GM21367 (cell line): ENCODE results near the gene PI4K2B.
"Not testable (repeated sequence)": the region's sequence is repeated elsewhere in the genome, so short reads cannot be mapped to it uniquely, and the experiment has no call there.

ENCODE experiments used
- ATAC-seq: cut with Tn5 transposase; IDR thresholded peaks from one replicate; pipeline ENCODE4 v1.9.1; 2021; ENCODE audit not compliant: unreplicated experiment

Gene PI4K2B

DNA sequence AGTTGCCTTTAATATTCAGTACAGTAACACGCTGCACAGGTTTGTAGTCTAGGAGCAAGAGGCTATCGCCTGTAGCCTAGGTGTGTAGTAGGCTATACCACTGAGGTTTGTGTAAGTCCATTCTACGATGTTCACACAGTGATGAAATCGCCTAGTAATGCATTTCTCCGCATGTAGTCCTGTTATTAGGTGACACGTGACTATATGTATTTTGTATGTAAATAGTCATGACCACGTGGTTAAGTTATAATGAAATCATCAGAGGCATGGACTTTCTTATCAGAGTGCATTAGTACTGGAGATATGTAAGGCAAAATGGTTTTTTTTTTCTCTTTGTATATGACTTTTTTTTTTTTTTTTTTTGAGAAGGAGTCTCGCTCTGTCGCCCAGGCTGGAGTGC lies 68.8 kb downstream of the PI4K2B start:
- ATAC-seq: no peak

DNA sequence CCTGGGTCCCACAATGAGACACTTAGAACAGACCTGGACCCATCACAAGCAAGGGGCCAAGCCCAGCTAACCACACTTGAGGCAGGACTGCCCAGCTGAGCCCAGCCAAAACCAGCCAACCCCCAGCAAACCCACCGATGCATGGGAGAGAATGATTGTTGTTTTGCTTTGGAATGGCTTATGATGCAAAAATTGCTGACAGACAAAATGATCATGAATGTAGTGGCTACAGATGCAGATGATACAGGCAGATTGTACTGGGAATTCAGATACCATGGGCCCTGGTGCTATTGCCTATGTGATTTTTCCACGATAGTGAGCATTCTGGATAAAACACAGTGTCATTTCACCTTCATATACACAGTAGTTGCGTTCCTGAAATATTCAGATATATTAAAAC lies 69.7 kb downstream of the PI4K2B start:
- no peak for ATAC-seq

DNA sequence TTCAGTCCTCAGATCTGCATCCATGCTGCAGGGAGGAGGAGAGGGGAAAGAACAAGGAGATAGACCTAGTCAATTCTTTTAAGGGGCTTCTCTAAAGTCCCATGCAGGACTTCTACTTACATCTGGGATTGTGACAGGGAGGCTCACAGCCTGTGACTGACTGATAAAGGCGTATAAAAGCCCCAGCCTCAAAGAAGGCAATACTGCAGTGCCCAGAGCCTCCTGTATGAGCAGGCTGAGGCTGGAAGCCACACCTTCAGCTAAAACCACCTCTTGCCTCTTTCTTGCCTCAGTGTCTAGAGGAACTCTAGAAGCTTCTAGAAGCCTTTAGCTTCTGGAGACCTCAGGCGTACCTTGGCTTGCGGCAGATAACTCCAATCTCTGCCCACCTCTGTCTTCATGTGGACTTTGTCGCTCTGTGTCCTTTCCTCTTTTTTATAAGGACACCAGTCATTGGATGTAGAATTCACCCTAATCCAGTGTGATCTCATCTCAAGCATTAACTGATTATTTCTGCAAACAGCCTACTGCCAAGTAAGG lies 72.8 kb downstream of the PI4K2B start:
- ATAC-seq: no peak

DNA sequence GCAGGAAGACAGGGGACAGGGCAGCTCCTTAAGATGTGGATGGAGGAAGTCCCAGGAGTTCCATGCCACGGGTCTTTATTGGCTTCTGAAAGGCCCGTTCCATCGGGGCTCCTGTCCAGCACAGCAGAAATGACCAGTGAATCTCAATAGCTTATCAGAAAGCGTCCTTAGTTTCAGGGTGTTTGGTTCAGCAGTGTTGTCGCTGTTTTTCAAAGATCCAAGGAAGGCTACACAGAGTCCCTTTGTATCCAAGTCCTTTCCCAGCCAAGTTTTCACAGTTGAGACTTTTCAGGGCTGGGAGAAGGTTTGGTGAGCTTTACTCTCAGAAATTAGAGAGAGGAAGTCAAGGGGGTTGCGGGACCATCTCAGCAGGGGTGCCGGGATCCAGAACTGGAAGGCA lies 73.8 kb downstream of the PI4K2B start:
- no peak for ATAC-seq

DNA sequence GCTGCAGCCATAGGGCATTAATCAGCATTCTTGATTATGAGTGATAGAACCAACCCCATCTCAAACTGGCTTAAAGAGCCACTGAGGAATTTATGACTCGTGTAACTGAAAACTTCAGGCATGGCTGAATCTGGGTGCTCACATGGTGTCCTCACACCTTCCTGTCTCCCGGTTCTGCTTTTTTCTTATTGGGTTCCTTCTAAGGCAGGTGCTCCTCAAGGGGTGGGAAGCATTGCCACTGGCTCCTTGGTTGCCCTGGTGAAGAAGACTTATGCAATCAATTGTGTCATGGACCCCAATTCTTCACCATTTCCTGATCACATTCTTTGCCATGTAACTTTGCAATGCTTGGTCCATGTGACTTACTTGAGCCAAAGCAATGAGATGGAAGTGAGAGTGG lies 74.5 kb downstream of the PI4K2B start:
- ATAC-seq: no peak

DNA sequence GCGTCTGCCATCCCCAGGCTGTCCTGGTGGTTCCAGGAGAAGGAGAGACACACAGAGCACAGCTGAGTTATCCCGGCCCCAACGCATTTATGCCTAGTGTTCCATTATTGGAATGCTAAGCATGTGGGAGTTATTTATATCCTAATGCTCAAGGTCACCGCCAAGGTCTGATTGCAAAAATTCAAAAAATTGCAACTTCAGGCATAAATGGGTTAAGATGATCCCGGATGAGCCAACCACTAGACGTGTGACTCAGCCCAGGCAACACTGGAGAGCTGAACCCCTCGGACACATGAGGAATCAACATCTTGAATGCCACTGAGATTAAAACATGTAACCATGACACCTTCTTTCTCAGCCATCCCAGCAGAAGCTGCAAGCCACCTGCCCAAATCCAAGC lies 74.9 kb downstream of the PI4K2B start:
- ATAC-seq: no peak

DNA sequence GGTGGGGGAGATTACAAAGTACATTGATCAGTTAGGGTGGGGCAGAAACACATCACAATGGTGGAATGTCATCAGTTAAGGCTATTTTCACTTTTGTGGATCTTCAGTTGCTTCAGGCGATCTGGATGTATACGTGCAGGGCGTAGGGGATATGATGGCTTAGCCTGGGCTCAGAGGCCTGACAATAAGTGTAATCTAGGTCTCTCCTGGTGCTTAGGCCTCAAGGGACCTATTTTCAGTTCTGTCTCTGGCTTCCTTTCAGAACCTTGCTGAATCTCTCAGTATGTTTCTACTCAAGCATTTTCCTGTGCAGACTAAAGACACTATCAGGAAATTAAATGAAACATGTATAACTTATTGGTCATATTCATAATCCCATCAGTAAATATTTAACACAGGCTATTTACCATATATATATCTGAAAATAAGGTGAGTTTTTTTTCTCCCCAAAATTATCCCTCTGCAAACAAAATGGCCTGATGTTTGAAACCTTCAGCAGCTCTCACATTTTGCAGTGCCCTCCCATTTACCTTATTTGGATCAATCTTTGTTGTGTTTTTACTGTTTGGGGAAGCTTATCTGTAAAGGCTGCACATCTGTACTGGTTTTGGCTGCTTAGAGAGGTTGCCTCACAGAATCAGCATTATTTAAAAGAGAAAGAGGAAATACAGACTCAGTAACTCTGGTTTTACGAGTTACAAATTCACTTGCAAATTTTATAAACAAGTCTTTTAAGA lies 76.4 kb downstream of the PI4K2B start:
- ATAC-seq: peak; percentile 48

DNA sequence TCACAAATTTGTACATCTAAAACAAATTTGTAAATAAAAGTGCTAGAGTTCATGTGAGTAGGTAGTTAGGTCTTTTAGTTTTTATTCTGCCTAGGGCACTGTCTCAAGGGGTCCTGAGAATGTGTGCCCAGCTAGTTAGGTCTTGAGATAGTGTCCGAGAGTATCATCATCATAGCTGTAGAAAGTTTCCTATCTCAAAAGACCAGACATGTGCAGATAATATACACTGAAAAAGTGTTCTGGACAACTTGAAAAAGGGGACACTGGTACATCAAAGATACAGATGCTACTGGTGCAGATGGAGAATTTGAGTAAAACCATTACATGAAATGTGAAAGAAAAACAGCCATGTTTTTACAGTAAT lies 77.0 kb downstream of the PI4K2B start:
- ATAC-seq: no peak

DNA sequence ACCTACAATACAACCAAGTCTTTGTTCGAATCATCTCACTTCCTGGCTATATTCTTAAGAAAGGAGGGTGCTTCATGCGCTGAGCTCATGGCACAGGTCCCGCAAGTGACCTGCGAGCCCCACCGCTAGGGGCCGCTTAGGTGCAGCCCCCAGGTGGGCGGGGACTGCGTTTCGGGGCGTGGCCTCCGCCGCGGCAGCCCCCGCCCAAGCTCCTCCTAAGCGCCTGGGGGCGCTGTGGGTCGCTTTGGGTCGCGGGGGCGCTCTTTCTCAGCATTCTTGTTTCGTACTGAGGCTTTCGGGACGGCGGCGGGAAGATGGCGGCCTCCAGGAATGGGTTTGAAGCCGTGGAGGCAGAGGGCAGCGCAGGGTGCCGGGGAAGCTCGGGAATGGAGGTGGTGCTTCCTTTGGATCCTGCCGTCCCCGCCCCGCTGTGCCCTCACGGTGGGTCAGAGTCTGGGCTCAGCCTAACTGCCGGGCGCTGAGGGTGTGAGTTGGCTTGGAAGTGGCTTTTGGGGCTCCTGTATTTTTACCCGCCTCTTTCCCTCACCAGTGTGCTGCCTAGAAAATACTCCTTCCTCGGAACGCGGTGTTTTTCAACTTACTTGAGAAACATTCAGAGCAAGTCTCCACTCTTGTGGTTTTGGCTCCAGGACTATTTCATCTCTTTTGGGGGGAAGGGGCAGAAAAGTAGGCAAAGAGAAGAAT lies 78.8 kb downstream of the PI4K2B start, which contains the start of gene ZCCHC4:
ZCCHC4 (plus strand) TSS at position 279 of the 705 bp plus-strand sequence; CDS start at position 315, 36 bp downstream.
- ATAC-seq: peak; percentile 78

DNA sequence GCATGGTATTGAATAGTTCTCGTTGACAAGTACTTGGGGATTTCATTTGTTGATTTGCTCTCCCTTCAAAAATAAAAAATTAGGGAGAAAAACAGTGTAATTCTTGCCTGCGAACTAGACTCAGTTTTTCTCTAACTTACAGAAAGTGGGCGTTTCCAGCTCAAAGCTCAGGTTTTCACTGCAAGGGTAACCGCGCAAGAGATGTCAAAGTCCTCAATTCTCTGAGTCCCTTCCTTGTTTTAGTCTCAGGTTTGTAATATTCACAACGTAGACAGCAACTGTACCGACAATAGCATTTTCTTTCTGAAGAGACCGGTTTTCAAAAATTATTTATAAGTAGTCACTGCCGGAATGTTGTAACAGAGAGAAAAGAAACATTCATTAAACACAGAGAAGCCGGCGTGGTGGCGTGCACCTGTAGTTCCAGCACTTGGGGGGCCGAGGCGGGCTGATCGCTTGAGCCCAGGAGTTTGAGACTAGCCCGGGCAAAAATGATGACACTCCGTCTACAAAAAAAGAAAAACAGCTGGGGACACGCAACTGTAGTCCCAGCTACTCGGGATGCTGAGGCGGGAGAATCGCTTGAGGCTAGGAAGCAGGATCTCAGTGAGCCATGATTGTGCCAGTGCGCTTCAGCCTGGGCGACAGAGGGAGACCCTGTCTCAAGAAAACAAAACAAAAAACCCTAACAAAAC lies 79.5 kb downstream of the PI4K2B start:
- ATAC-seq: no peak

DNA sequence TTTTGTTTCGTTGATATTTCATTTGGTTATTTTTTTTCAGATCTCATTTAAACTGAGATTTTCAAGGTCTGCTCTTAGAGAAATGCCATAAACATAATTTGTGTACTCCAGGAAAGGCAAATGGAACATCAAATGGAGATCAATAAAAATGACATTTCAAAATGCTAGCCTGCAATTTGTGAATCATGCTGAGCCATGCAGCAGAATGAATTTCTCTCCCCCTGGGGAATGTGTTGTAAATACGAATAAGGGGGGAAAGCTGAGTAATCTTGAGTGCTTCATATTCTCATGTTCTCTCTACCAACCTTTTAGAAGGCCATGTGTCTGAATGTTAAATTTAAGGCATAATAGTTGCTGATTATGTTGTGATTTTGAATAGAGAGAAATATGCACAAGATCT lies 86.5 kb downstream of the PI4K2B start:
- no peak for ATAC-seq

DNA sequence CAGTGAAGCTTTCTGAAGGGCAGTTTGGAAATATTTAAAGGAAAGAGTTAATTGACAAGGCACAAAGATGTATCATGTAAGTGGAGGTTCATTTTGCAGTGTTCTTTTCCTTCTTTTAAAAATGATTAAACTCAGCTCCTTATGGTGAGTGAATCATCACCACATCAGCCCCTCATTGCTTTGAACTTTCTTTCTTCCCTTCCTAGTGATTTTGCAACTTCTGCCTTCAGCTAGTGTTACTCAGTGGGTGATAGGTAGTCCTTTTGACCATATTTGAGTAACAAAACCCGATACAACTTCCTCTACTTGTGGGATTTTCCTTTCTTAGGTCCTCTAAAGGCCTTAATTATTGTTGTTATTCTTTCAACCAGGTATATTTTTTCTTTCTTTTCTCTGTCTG lies 86.9 kb downstream of the PI4K2B start:
- no peak for ATAC-seq

DNA sequence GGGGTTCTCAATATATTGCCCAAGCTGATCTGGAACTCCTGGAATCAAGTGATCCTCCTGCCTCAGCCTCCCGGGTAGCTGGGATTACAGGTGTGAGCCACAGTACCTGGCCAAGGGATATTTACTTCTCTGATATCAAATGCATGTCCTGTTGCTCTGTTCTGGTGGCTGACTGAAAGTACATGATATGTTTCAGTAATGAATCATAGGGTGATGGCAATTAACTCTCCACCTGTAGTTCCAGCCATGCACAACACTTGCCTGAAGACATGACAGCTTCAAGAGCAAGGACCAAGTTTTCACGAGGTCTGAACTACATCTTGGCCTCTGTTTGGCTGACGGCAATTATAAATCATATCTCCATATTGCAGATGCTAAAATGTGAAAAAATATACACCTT lies 87.9 kb downstream of the PI4K2B start:
- ATAC-seq: no peak

DNA sequence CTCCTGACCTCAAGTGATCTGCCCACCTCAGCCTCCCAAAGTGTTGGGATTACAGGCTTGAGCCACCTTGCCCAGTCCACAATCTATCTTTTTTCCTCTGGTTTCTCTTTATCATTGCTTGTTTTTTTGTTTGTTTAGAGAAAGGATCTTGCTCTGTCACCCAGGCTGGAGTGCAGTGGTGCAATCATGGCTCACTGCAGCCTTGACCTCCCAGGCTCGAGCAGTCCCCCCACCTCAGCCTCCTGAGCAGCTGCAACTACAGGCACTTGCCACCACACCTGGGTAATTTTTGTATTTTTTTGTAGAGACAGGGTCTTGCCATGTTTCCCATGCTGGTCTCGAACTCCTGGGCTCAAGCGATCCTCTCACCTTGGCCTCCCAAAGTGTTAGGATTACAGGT lies 94.6 kb downstream of the PI4K2B start:
- ATAC-seq: not testable (repeated sequence)
